CD14-positive monocyte (primary cell): Measurements from ENCODE around the gene DNAJC5. TPM values are rescaled to one million over a fixed set of nuclear protein-coding genes. Genes with fewer than 3 reads are reported as not detected.
A peak's percentile ranks its signal among the peaks of the same experiment; 100 is the strongest.

Experiments used
- DNase-seq, 3 donors: peaks; one replicate each; pipeline ENCODE4 v3.0.0-alpha.2; 2011 to 2022
- H2AFZ ChIP-seq: 2 replicates; pipeline ENCODE4 v1.6.0; 2012; ENCODE audit warnings: mild to moderate bottlenecking, low read depth, low read length, inconsistent platforms; ENCODE audit not compliant: insufficient read depth, poor library complexity, severe bottlenecking
- H3K27ac ChIP-seq, 2 donors: 1 replicate in 1 of 2; 2 replicates in 1 of 2; pipeline ENCODE4 v1.5.1; 2012 to 2013; ENCODE audit warnings: low read length in 2 of 2, control low read depth in 1 of 2, inconsistent platforms in 1 of 2, low read depth in 1 of 2, mild to moderate bottlenecking in 1 of 2
- H3K27me3 ChIP-seq, 2 donors: one replicate each; pipeline versions ENCODE4 v1.6.0 to v1.6.1; 2011 to 2013; ENCODE audit warnings: low read length in 2 of 2; ENCODE audit not compliant: control insufficient read depth in 2 of 2, insufficient read depth in 2 of 2
- H3K36me3 ChIP-seq, 2 donors: replicated peaks in 1 of 2; 1 replicate in 1 of 2; 2 replicates in 1 of 2; pipeline versions ENCODE4 v1.5.1 to v1.6.1; 2012 to 2013; ENCODE audit warnings: low read length in 2 of 2, control low read depth in 1 of 2, inconsistent platforms in 1 of 2, mild to moderate bottlenecking in 1 of 2; ENCODE audit not compliant: insufficient read depth in 2 of 2, control insufficient read depth in 1 of 2
- H3K4me1 ChIP-seq, 2 donors: 1 replicate in 1 of 2; 2 replicates in 1 of 2; pipeline versions ENCODE4 v1.5.1 to v1.6.1; 2012 to 2013; ENCODE audit warnings: low read length in 2 of 2, control low read depth in 1 of 2, inconsistent platforms in 1 of 2, mild to moderate bottlenecking in 1 of 2, moderate library complexity in 1 of 2; ENCODE audit not compliant: insufficient read depth in 2 of 2, control insufficient read depth in 1 of 2
- H3K4me2 ChIP-seq: replicated peaks from 2 replicates; pipeline ENCODE3; 2012; ENCODE audit warnings: low read length, moderate library complexity, mild to moderate bottlenecking; ENCODE audit not compliant: poor library complexity, severe bottlenecking; ENCODE audit errors: extremely low read depth
- H3K4me3 ChIP-seq, 3 experiments: fragments of 200-600 bp in 1 of 3; sonication (generic) in 1 of 3; replicated peaks in 1 of 3; 1 replicate in 2 of 3; 2 replicates in 1 of 3; pipeline ENCODE4 v1.5.1; 2011 to 2013; ENCODE audit warnings: low read length in 3 of 3, mild to moderate bottlenecking in 3 of 3, control low read depth in 2 of 3, low read depth in 2 of 3, inconsistent platforms in 1 of 3, moderate library complexity in 1 of 3
- H3K79me2 ChIP-seq: 2 replicates; pipeline ENCODE4 v1.6.0; 2012; ENCODE audit warnings: mild to moderate bottlenecking, control low read depth, inconsistent platforms, low read length, moderate library complexity; ENCODE audit not compliant: insufficient read depth
- H3K9ac ChIP-seq: 2 replicates; pipeline ENCODE4 v1.6.0; 2017; ENCODE audit warnings: low read length, mild to moderate bottlenecking; ENCODE audit not compliant: insufficient read depth, poor library complexity, severe bottlenecking
- H3K9me3 ChIP-seq, 2 donors: replicated peaks in 1 of 2; 1 replicate in 1 of 2; 2 replicates in 1 of 2; pipeline versions ENCODE4 v1.5.1 to v1.6.1; 2012 to 2013; ENCODE audit warnings: low read length in 2 of 2, control low read depth in 1 of 2; ENCODE audit not compliant: control insufficient read depth in 1 of 2, insufficient read depth in 1 of 2
- H4K20me1 ChIP-seq: 2 replicates; pipeline ENCODE4 v1.6.0; 2012; ENCODE audit warnings: mild to moderate bottlenecking, low read length, control low read depth, moderate library complexity; ENCODE audit not compliant: insufficient read depth
- H3K27ac Mint-ChIP-seq, 7 donors: one replicate each; pipeline ENCODE4 v1.8.0; 2020; ENCODE audit warnings: mild to moderate bottlenecking in 7 of 7, mixed read lengths in 7 of 7, moderate library complexity in 6 of 7, inconsistent platforms in 2 of 7
- H3K27me3 Mint-ChIP-seq, 3 donors: one replicate each; pipeline ENCODE4 v1.8.0; 2021 to 2022; ENCODE audit warnings: low read depth in 3 of 3, mild to moderate bottlenecking in 3 of 3, mixed read lengths in 3 of 3, moderate library complexity in 3 of 3, inconsistent platforms in 1 of 3
- H3K36me3 Mint-ChIP-seq, 2 donors: one replicate each; pipeline ENCODE4 v1.8.0; 2020; ENCODE audit warnings: mixed read lengths in 2 of 2, inconsistent platforms in 1 of 2, mild to moderate bottlenecking in 1 of 2
- H3K4me1 Mint-ChIP-seq: one replicate; pipeline ENCODE4 v1.8.0; 2020; ENCODE audit warnings: mild to moderate bottlenecking, mixed read lengths
- H3K4me3 Mint-ChIP-seq, 2 donors: one replicate each; pipeline ENCODE4 v1.8.0; 2020; ENCODE audit warnings: mild to moderate bottlenecking in 2 of 2, mixed read lengths in 2 of 2, moderate library complexity in 1 of 2
- H3K9me3 Mint-ChIP-seq, 7 donors: one replicate each; pipeline ENCODE4 v1.8.0; 2020 to 2022; ENCODE audit warnings: mixed read lengths in 7 of 7, mild to moderate bottlenecking in 6 of 7, moderate library complexity in 6 of 7, inconsistent platforms in 2 of 7
- WGBS: methylation state at CpG from one replicate; pipeline ENCODE4 v1.1.5; 2013; ENCODE audit warnings: missing lambda C conversion rate; ENCODE audit not compliant: insufficient coverage; 5-methylcytosine and 5-hydroxymethylcytosine counted together
- intact Hi-C, 2 donors: fragments of 100-400 bp; cut with micrococcal nuclease; formaldehyde crosslinking; loops; one replicate each; pipeline versions ENCODE4 v1.15.0 to v1.15.1; 2023
- polyA plus RNA-seq, 3 donors: library from polyadenylated mRNA; depleted of rRNA in 1 of 3; unstranded in 2 of 3; stranded (reverse) in 1 of 3; fragments of 300-500 nt in 2 of 3; fragments of >200 nt in 1 of 3; fragmentation: Illumina TruSeq in 2 of 3; gene quantifications; 1 replicate in 2 of 3; 2 replicates in 1 of 3; pipeline ENCODE4 v1.2.3, GENCODE V29; 2012 to 2021
- TF ChIP-seq, protein P1 (sequence below): fragments of 200-600 bp; IDR thresholded peaks from one replicate; pipeline ENCODE4 v1.8.0; 2022; ENCODE audit warnings: antibody characterized with exemption, mild to moderate bottlenecking

The DNAJC5 gene
- polyA plus RNA-seq, 3 donors: 5.9 to 44.4 (median 7.4) TPM

DNA sequence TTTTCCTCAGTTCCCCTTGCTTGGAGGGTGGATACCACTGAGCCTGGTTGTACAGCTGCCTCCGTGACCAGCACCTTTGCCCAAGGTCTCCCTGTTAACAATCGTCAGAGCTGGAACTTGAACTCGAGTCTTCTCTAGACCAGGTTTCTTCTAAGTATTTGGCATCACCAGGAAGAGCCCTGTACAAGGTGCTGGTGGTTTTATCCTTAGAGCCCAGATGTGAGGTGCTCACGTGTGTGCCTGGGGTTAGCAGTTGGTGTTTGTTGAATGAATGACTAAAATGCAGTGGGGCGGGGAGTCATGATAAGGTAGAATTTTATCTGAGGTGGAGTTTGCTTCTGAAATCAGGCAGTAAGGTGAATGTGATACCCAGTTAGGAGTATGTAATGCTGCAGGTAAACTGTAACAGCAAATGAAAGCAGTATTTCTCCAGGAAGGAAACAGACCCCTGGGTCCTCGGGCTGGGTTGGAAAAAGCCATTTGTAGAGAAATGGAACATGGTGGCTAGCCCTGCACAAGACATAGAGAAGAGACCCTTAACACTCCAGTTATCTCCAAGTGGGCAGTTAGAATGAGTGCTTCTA lies 3.1 kb downstream of the DNAJC5 start:
- Histone ChIP-seq H3K9ac (peak overlapping the region; percentile 19), H2AFZ (no peak overlapping the region), H3K27ac (peak overlapping the region; percentile 77 to 93), H3K4me1 (peaks cover 79 to 82% of the 10 kb centered on the region in 2 donors), H3K27me3 (no peaks in the 10 kb centered on the region), H3K9me3 (no peaks in the 10 kb centered on the region), H4K20me1 (peaks cover 91% of the 10 kb centered on the region), H3K36me3 (peaks cover 9 to 14% of the 10 kb centered on the region in 2 donors), H3K79me2 (peaks cover 74% of the 10 kb centered on the region), H3K4me3 (peak overlapping the region in 1 of 3 experiments; percentile 77), H3K4me2 (peak overlapping the region; percentile 96)
- Mint-ChIP-seq H3K9me3 (no peaks in the 10 kb centered on the region), H3K4me3 (peak overlapping the region in 1 of 2 donors; percentile 30), H3K4me1 (peaks cover 80% of the 10 kb centered on the region), H3K36me3 (peaks cover 28 to 40% of the 10 kb centered on the region in 2 donors), H3K27me3 (peaks cover 0 to 2% (median 0%) of the 10 kb centered on the region in 3 donors), H3K27ac (peak overlapping the region; percentile 91 to 99 (median 98))
- WGBS: 95% methylated on average over 5 of the region's 6 CpGs
- DNase-seq: no peak
- TF ChIP-seq, protein P1, sequence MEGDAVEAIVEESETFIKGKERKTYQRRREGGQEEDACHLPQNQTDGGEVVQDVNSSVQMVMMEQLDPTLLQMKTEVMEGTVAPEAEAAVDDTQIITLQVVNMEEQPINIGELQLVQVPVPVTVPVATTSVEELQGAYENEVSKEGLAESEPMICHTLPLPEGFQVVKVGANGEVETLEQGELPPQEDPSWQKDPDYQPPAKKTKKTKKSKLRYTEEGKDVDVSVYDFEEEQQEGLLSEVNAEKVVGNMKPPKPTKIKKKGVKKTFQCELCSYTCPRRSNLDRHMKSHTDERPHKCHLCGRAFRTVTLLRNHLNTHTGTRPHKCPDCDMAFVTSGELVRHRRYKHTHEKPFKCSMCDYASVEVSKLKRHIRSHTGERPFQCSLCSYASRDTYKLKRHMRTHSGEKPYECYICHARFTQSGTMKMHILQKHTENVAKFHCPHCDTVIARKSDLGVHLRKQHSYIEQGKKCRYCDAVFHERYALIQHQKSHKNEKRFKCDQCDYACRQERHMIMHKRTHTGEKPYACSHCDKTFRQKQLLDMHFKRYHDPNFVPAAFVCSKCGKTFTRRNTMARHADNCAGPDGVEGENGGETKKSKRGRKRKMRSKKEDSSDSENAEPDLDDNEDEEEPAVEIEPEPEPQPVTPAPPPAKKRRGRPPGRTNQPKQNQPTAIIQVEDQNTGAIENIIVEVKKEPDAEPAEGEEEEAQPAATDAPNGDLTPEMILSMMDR: no peak
- intact Hi-C loops: loop anchor here in 1 of 2 donors (5.0 to 10.0 kb wide), 2 partner anchors 59 to 333 kb away; partner anchors contain the start of gene UCKL1

DNA sequence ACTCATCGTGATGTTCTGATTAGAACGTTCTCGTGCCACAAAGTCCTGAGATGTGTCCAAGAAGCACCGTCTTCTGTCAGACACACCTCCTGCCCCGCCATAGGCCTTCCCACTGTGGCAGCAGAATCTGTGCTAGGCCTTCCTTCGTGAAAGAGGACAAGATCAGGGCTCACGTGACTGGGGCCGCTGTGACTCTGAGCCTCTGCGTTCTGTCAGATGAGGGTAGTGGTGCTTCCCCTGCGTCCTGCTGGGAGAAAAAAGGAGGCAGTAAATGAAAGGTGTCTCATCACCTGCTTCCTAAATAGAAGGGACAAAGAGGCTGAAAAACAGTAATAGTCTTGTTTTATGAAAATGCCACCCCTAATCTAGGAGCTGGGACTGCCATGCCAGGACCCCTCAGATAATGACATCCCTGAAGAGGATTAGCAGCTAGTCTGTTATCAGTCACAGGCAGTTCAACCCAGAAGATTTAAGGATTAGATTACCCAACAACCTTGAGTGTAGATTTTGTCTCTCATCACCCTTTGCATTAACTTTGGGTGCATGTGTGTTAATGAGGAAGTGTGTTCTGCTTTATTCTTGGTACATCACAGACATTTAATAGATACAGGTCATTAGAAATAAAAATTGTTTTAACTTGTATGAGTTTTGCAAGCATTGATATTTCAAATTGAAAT lies 4.1 kb downstream of the DNAJC5 start:
- H3K27me3 Mint-ChIP-seq: peaks cover 0 to 2% (median 0%) of the 10 kb centered on the region in 3 donors
- H4K20me1 ChIP-seq: peaks cover 91% of the 10 kb centered on the region
- peaks cover 84% of the 10 kb centered on the region for H3K79me2 ChIP-seq
- peak overlapping the region; percentile 13 for H3K4me2 ChIP-seq
- no peaks in the 10 kb centered on the region for H3K9me3 Mint-ChIP-seq
- peaks cover 84% of the 10 kb centered on the region for H3K4me1 Mint-ChIP-seq
- intact Hi-C loops: loop anchor here in 1 of 2 donors (5.0 to 10.0 kb wide), 2 partner anchors 58 to 334 kb away; partner anchors contain the start of gene UCKL1
- peaks cover 9 to 14% of the 10 kb centered on the region in 2 donors for H3K36me3 ChIP-seq
- H3K4me3 ChIP-seq: peak overlapping the region in 1 of 3 experiments; percentile 77
- peaks cover 86 to 88% of the 10 kb centered on the region in 2 donors for H3K4me1 ChIP-seq
- TF ChIP-seq, protein P1: no peak
- DNase-seq: peak in 2 of 3 donors; percentile 67 to 77
- 47% methylated on average over 9 of the region's 10 CpGs for WGBS
- H3K9ac ChIP-seq: peak overlapping the region; percentile 19
- H3K4me3 Mint-ChIP-seq: peak overlapping the region; percentile 20 to 48
- H3K27me3 ChIP-seq: no peaks in the 10 kb centered on the region
- peak overlapping the region; percentile 91 to 99 (median 98) for H3K27ac Mint-ChIP-seq
- H2AFZ ChIP-seq: no peak overlapping the region
- H3K27ac ChIP-seq: peak overlapping the region; percentile 77 to 93
- H3K9me3 ChIP-seq: no peaks in the 10 kb centered on the region
- H3K36me3 Mint-ChIP-seq: peaks cover 29 to 38% of the 10 kb centered on the region in 2 donors
